Stimulated activated CD8-positive, alpha-beta memory T cell treated with anti-CD3 and anti-CD28 coated beads, Interleukin-12 subunit alpha, Interleukin-12 subunit beta, amount 100 ng/mL, for 4 hours (primary cell): ENCODE results near the gene HOXB2.

Experiments
- DNase-seq: peaks from one replicate; pipeline ENCODE4 v3.0.0-alpha.2; 2020; ENCODE audit warnings: low read depth

HOXB2 gene

DNA sequence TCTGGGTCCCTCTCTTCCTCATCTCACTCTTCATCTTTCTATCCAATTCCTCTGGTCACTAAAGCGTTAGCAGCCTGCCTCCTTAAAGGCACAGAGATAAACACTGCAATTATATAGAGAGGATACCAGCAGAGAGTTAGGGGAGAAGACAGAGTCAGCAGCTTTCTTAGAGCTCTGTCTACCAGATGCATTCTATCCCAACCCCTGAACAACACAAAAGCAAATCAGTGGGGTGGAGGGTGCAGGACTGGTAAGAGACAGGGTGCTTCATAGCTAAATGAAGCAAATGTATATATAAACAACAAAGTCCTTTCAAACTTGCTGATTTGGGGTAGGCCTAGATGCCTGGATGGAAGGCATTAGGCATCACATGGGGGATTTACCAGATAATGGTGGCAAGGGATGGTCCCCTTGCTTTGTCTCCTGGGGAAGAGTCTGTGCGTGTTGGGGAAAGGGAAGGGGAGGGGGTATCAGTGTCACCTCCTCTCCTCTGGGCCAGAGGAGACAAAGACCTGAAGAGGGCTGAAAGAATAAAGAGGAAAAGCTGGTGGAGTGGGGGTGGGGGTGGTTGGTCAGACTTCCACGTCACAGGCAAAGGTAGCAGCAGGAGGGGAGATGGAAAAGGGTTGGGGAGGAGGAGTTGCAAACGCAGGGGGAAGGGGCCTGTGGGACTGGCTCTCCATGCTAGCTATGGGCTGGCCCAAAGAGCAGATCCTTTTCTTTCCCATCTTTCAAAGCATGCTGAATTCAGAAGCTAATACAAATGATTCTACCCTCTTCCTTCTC, 21.2 kb upstream of the HOXB2 start:
- no peak for DNase-seq

DNA sequence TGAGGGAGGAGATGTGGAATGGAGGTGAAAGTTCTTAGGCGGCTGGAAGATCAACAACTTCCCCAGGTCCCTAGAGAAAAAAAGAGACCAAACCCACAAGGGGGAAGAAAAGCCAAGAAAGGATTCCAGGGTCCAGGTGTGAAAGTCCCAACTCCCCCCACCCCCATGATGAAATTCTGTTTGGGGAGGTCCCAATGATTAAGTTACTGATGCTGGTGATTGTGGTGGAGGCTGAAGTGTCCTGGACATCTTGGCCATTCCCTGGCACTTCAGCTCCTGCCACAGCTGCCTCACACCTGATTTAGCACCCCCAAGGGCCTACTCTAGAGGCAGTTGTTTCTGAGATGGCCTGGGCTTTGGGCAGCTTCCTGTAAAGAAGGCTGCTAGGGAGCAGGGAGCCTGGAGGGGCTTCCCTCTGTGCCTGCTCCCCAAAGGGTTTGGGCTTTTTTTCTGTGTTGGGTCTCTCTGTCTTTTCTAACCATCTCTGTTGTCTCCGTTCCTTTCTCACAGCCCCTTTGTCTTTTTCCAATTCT, 20.2 kb upstream of the HOXB2 start:
- DNase-seq, result no peak

GRCh38 chr17:48564188-48565021, 19.5 kb upstream of the HOXB2 start:
- no peak for DNase-seq

DNA sequence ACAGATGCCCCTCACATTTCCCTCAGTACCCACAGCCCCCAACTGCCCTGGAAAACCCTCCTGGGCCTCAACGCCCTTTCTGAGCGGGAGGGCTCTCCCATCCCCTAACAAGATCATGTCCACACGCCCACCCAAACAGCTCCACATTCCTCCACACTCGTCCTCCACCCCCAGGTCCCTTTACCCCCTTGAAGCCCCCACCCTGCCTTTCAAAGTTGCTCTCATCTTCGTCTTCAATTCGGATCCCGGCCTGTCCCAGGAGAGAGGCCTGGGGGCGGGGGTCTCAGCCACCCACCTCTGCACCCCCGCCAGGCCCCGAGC, 18.9 kb upstream of the HOXB2 start:
- DNase-seq, result no peak

DNA sequence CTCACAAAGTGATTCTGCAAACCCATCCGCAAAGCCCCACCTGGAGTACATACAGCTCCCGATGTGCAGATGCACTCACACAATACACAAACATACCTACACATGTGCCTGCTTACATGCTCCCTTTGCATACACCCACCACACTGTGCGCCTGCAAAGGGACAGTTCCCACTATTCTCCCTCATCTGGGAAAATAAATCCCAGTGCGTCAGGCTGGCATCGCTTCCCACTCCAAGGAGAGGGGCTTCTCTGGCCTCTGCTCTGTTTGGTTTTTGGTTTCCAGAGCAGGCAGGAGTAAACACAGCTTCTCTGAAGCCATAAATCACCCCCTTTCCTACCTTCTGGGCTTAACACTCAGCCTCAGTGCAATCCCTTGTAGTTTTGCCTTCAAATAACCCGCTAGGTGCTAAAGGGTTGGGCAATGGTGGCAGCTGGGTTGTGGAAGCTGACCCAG, 18.5 kb upstream of the HOXB2 start:
- no peak for DNase-seq

DNA sequence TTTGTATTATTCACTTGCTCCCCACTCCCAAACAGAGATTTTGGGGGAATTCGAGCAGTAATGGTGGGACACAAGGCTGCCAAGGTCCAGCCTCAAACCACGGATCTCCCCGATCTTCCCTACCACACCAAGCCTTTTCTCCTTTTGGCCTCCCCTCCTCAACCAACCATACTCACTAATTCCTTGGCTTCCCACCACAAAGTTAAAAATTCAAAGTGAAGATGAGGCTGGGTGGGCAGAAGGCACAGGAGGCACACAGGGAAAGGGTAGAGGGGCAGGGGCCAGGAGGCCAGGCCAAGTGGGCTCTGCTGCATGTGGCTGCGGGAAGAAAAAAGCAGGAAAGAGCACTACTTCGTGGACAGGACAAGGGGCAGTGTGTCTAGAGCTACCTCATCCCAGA, 18.0 kb upstream of the HOXB2 start:
- DNase-seq, result no peak

GRCh38 chr17:48561884-48562810, 17.2 kb upstream of the HOXB2 start:
- DNase-seq, result no peak

DNA sequence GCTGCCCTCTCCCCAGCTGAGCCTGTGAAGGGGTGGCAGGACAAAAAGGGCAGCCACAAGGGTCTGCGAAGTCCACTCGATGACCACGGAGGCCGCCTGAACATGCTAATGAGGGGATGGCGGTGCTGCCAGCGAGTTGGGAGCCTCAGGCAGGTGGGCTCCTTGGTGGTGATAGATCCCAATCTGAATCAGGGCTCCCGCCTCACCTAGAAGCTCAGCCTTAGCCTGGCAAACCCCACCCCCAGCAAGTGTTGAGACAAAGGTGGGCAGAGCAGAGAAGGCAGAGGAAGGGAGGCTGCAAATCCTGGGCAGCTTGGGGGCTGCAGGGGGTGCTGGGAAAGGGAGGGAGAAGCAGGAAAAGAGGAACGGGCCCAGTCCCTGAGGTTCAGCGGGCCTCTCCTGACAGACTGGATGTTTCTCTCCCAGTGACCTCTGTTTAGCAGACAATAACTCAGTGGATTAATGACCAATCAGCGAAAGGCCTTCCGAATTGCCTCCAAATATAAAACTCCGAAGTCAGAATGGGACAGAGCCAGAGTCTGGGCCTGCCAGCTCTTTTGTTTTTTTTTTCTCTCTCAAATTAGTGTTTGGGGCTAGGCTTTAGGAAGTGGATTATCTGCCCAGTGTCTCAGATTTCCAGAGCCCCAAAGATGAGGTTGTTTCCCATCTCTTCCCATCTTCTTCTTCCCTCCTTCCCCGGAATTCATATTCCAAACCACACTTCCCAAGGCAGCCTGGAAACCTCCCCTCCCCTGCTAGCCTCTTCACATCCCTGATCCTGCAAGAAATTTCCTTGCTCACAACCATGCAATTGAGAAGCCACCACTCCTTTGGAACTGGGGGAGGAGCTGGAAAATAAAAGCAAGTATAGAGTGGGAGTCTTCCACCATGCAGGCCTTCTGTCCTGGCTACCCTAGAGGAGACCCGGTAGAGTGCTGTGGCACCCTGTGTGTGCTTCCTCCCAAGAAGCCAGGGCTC, 15.2 kb upstream of the HOXB2 start:
- no peak for DNase-seq

- no peak for DNase-seq
Measured at GRCh38 chr17:48559122-48559839, 14.4 kb upstream of the HOXB2 start.

- no peak for DNase-seq
Measured at GRCh38 chr17:48558831-48559121, 13.9 kb upstream of the HOXB2 start.

DNA sequence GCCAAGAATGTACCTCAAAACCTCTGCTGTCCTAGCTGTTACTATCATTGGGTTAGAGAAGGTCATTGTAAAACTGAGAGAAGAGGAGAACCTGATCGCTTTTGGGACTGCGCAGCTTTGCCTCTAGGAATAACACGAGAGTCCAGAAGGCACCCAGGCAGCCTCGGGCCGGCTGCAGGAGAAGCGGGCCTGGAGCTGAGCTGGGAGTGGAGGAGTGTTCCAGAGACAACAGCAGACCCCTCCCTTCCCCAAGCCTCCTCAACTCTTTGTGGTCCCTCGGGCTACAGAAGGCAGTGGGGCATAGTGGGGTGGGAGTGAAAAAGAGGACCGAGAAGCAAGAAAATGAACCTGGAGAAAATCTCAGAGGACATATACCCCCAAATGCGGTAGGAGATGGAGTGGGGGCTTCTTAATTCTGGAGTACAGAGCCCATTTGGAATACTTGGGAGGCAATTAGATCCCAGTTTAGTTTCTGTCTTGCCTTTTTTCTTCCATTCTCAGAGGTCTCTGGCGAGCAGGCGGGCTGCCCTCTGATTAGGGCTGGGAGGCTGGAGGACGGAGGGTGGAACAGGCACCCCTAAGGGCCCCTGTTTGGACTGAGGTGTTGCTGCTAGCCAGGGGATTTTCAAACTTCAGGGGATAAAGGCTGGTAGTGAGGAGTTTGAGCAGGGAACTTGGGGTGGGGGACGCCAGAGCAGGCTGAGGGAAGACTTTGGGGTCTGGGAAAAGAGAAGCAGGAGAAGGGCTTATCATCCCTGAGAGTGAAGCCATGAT, 13.3 kb upstream of the HOXB2 start:
- no peak for DNase-seq

DNA sequence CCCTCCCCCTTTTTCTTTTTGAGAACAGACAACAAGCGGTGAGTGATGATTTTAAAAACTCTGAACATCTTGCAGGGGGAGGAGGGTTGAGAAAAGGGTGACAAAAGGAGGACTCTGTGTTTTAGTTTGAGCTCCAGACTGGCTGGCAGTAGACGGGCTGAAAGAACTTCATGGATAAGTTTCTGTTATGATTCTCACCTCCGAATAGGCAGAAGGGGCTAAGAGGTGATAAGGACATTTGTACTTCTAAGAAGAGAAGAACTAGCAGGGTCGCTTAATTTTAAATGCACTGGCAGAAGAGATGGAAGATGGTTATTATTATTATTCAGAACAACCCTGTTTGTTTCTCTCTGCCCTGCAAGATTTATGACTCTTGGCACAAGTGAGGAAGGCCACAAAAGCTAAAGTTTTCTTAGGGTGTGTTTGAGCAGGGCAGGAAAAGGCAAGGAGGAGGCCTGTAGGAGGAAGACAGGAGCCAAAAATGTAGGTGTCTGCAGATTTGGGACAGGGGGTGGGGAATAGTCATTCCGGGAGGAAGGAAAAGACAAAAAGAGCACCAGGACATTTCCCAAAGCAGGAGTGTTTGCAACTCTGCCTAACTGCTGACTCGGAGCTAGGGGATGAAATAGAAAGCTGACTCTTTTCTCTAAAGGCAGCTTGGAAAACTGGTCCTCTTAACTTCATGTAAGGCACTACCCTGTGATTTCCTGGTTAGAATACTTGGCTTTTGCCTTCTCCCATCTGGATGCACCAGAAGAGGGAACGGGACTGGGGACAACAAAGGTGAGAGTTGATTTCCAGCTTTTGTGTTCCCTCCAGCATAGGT, 11.9 kb upstream of the HOXB2 start:
- DNase-seq, result no peak

DNA sequence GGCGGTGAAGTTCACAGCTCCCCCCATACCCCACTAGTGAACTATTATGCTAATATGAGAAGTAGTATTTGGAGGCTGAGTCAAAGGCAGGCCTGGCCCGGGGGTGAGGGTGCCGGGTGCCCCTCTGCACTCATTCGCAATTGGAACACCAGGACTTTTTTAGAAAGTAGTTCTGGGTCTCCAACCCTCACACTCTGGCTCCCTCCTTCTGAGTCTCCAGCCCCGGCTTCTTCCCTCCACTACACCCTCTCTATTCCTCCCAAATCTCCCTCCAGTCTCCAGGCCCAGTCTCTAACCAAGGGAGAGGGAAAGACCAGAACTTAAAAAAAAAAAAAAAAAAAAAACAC, 11.3 kb upstream of the HOXB2 start:
- DNase-seq, result no peak

DNA sequence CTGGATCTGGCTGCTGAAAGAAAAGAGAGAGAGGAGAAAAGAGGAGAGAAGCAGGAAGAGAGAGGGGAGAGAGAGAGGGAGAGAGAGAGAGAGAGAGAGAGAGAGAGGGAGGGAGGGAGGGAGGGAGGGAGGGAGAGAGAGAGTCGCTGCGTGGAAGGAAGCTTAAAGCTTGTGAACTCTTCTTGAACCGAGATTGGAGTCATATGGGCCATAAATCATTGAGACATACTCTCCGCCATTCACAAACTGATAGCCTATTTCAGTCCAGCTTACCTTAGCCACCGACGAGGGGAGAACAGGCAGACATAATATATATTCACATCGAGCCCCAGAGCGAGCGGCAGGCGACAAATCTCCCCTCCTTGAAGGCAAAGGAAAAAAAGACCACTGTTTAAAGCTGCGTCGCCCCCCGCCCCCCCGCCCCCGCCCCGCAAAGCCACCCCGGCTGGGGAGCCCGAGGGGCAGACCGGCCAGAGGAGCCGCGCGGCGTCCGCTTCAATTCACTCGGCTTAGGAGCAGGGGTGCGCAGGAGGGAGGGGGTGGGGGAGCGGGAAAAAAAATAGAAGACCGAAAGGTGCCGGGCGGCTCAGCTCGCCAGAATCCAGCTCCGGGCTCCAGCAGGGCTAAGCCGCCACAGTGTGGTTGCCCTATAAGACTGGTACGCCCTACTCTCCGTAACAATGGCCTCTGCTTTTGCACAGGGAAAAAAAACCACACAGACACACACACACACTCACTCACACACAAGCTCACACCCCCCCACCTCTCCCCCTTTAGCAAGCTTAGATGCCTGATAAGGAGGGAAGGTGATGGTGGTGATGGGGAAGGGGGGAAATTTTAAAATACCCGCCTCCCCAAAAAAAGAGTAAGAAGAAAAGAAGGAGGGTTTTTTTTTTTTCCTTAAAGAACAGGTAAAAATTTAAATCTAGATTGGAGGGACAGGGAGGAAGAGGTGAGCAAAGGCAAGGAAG, 10.6 kb upstream of the HOXB2 start:
- no peak for DNase-seq

GRCh38 chr17:48554412-48555257, 9.7 kb upstream of the HOXB2 start:
- DNase-seq, result no peak

- no peak for DNase-seq
Measured at GRCh38 chr17:48553826-48554225, 8.9 kb upstream of the HOXB2 start.

GRCh38 chr17:48553190-48553547, 8.3 kb upstream of the HOXB2 start:
- DNase-seq, result no peak
